H54 (cell line): ENCODE measurements around the gene CCDC93.

Experiments
- DNase-seq: peaks from one replicate; pipeline ENCODE4 v3.0.0; 2011; ENCODE audit warnings: low spot score, mixed read lengths; ENCODE audit not compliant: insufficient read length
- FAIRE-seq: peaks from 3 replicates; lab custom pipeline; 2011; peaks lifted over from hg19 to GRCh38; lab: Jason Lieb, UNC
- POLR2A ChIP-seq: IDR thresholded peaks from 2 replicates; pipeline ENCODE4 v1.6.1; 2011; ENCODE audit warnings: low read depth, mild to moderate bottlenecking, low read length

Gene CCDC93

DNA sequence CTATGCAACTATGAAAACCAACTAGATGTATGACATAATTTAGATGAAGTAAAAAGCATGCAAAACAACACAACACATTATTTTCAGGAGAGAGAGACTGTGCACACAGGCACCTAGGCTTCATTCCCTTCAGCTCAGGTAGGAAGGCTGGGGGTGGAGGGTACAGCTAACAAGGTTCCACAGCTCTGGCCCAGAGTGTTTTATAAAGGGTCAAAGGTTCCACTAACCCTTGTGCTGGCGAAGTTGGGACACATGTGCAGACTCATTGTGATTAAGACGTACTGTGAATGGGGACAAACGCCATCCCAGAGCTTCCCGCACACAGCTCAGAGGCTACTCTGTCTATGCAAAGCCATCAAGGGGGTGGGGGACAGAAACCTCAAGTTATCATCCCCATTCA is 19.1 kb downstream of the CCDC93 start:
- no peak for TF ChIP-seq POLR2A
- DNase-seq: no peak
- no peak for FAIRE-seq

DNA sequence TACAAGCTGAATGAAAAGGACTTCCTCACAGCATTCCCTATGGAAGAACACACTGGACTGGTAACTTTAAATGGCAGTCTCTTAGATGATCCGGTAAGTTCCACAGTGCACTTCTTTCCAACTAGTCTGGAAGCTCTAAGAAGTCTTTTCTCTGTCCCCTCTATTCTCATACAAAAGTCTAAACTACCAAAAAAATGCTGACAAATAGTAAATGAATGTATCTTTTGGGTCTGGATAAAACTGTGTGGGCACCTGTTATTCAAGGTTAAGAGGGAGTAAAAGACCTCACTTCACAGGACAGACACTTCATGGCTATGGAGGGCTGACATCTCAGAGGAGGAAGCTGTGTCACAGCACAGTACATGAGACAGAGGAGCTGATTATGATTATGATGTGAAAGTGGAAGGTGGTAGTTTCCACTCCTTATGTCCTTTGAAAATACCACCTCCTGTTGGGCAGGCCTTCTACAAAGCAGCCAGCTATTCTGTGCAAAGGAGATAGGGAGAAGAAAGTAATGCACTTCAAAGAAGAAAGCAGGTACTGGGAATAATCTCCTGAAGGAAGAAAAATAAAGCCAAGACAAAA is 23.9 kb downstream of the CCDC93 start:
- DNase-seq: no peak
- no peak for TF ChIP-seq POLR2A
- FAIRE-seq: no peak

DNA sequence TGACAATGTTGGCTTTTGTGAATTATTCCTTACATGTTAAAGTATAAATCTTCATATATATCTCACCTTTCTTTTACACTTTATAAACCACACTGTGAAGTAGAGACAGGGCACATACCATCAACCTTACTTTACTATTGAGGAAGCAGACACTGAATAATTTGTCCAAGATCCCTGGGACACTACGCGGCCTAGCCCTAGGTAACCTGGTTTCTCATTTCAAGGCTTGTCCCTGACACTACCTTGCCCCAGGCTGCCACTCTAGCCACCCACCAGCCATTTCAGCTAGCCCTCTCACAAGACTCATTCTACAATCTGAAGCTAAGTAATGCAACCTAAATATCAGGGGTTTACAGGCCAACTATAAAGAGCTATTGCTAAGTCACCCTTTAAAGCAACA is 26.7 kb downstream of the CCDC93 start:
- FAIRE-seq (no peak), DNase-seq (no peak)
- TF ChIP-seq POLR2A: no peak

DNA sequence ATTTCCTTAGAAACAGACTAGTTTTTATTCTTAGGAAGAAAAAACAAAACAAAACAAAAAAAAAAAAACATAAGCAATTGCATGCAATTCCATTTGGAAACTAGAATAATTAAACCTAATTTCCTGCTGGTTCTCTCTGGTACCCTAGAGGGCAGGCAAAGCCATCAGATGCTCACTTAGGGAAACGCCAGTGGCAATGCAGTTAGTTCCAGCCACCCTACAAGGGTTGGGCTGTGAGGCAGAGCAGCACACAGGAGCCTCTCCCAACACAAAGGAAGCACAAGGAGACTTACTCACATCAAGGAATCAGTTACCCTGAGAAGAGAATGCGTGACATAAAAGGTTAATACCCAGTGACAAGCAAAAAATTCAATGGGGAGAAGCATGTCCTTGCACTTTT is 28.8 kb downstream of the CCDC93 start:
- no peak for DNase-seq
- TF ChIP-seq POLR2A: no peak
- FAIRE-seq: no peak

DNA sequence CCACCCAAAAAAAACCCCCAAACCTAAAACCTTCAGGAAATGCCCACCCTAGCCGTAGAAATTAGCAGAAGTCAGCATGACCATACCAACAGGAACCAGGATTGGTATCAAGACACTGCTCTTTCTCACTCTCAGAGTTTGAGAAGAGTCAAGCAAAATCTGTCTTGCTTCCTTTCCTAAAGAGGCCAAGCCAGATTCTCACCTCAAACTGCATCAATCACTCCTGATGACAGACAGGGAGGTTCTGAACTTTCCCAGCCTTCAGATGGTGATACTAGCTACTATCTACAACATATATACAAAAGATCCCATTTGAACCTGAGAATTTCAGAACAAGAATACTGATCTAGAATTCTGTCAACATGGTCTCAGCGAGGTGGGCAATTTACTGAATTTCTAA is 29.7 kb downstream of the CCDC93 start:
- TF ChIP-seq POLR2A: no peak
- FAIRE-seq (no peak), DNase-seq (no peak)

DNA sequence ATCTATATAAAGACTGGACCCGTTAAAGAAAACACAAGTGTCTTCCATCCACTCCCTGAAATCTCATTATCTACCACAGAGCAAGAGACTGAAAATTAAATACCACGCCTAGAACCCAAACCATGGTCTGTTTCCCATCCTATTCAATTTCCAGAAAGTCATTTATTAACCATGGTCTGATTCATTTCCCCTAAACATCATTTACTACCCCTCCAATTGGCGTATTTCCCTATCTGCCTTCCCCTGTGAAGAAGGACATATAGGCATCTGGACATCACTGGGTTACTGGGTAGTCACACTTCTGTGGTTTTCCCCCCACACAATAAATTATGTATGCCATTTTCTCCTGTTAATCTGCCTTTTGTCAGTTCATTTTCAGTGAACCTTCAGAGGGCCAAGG is 30.8 kb downstream of the CCDC93 start:
- no peak for TF ChIP-seq POLR2A
- no peak for DNase-seq
- no peak for FAIRE-seq

DNA sequence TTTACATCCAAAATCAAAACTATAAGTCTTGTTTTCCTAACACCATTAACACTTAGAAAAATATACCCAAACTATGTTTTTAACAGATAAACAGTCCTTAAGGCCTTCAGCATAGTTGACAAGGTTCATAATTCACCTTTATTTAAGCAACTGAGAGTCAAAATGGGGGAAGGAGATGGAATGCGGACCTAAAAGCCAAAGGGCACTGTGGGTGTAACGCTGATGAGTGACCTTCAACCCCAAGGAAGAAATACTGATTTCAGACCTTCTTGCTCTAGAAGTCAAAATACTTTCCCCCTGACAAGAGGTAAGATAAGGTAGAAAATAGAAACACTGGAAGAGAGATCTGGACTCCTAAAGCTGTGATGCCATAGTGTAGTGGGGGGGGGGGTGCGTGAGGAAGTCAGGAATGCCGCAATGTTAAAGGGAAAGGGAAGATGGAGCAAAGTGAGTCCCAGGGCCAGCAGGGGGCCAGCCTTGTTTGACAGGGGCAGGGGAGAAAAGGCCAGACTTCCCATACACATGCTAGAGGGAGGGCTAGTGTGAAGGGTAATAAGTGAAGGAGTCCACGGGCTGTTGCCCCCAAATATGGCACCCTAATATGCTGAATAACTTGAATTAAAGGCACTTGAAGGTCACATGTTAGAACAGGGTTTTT is 31.4 kb downstream of the CCDC93 start:
- TF ChIP-seq POLR2A: no peak
- FAIRE-seq (no peak), DNase-seq (no peak)

DNA sequence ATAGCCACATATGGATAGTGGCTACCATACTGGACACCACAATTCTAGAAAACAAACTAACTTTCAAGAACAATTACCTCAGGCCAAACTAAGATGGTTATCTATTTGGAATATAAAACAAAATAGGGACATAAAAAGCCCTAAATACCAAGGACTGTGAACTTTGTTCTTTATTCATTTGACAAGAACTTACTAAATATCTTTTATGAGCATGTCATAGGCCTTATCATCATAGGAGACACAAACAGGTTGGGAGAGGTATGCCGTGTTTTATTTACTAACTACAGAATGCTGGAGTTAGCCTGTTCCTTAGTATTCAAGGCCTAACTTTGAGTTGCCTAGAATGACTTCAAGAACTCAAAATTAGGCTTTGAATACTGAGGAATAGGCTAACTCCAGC is 32.1 kb downstream of the CCDC93 start:
- TF ChIP-seq POLR2A: no peak
- DNase-seq (no peak), FAIRE-seq (no peak)

DNA sequence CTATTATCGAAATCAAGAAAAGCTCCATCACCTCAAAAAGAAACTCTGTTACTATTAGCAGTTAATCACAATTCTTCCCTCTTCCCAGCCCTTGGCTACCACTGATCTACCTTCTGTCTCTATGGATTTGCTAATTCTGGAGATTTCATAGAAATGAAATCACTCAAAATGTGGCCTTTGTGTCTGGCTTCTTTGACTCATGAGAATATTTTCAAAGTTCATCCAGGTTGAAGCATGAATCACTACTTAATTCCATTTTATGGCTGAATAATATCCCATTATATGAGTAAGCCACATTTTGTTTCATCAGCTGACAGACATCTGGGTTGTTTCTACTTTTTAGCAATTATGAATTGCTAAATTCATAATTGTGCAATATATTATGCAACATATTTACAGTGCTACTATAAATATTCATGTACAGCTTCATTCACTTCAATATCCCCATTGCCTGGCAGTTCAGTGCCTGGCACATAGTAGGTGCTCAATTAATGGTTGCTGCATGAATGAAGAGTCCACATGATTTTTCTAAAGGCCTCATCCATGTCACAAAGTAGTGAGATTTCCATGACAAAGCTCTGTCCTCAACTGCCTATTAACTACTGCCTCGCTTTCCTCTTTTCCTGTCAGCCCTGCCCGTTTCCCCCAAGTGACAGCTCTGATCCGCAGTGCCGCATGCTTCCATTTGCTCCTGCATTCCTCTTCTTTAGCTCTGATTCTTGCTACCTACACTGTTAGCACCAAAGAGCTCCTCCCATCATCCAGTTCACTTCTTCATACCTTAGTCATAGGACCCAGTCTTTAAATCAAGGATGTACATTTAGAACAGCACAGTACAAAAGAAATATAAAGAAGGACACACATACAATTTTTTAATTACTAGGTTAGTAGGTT is 32.8 kb downstream of the CCDC93 start:
- TF ChIP-seq POLR2A: no peak
- FAIRE-seq: peak; percentile 87
- peak; percentile 17 for DNase-seq

DNA sequence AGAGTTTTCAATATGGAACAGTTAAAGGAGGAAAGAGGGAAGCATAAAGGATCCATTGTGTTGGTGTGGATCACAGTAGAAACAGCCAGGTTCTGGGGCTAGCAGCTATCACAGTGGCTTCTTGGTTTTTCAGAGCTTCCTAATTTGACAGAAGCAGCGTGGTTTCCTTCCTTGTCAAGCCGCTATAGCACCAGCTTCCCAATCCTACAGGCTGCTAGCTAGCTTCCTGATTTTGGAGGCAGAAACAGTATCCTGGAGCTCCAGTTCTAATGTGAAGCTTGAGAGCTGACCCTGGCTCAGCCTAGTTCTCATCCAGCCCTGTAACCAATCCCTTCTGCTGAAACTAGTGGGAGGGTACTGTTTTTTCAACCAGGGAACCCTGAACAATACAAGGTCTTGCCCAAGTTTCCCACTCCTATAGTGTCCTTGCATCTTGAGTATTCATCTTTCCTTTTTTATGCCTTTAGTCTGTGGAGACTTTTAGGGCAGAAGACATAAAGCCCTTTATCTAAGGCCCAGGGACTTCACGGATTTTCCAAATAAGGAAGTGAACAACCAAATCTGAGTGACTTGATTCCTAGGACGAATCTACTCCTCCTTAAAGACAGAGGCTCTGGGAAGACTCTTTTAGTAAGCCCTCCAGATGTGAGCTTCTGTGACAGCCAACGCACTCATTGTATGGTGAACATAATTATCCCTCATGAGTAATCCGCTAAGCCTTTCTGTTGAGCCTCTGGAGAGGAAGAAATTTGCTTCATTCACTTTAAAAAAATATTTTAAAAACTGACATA is 33.8 kb downstream of the CCDC93 start:
- FAIRE-seq (no peak), DNase-seq (peak; percentile 11)
- TF ChIP-seq POLR2A: no peak

DNA sequence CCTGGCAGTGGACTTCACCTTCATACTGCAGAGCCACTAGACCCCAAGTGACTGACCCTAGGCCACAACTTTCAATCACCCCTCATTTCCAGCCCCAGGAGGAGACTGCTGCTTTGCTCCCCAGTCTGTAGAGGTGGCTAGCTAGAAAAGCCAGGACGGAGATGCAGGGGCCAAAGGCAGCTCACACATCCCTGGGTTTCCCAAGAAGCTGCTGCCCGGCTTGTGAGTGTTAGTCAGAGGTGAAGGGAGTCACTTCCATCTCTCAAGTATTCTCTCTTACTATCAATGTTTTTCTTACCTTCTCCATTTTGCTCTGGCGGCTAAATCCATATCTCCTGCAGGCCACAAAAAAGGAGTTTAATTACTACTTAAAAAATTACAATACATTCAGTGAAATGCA is 36.2 kb downstream of the CCDC93 start:
- DNase-seq (no peak), FAIRE-seq (no peak)
- TF ChIP-seq POLR2A: no peak

DNA sequence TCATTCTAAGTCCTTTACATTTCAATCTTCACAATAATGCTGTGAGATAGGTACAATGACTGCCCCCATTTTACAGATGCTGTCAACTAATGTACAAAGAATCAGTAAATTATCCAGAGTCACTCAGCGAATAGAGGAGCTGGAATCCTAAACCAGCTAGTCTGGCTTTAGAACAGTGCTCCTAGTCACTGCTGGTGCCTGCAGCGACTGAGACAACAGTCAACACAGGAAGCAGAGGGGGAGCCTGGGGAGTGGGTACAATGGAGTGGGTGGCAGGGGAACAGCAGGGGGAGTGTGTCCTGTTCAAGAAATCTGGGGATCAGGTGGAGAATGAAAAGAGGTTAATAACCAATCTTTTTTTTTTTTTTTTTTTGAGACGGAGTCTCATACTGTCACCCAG is 37.3 kb downstream of the CCDC93 start:
- FAIRE-seq: no peak
- DNase-seq: no peak
- no peak for TF ChIP-seq POLR2A

DNA sequence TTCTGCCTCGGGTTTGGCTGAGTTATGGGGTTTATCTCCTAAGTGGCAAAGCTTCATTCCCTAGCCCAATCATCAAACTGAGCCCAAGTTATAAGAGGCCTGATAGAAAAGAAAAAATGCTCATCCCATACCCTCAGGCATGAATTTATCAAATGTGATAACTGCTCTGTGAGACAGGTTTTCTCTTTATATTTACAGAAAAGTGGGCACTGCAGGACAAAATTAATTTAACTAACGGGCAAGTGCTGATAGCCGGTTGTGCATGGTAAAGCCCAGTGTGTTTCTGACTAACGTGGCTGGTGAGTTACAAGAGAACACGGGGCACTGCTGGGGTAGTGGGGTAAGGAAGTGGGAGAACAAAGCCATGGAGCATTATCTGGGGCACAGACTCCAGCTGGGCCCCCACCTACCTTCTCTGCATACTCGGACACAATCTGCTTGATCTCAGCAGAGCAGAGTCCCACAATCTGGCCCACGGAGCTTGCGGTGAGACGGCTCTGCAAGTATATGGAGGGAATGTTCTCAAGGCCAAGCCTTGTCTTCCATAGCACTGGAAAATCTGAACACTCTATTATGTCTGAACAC is 40.3 kb downstream of the CCDC93 start:
- no peak for FAIRE-seq
- no peak for TF ChIP-seq POLR2A
- no peak for DNase-seq
